Gastroesophageal sphincter (tissue), 4 donors: ENCODE results near the gene SEMA4G. TPM values are rescaled to one million over a fixed set of nuclear protein-coding genes. Genes with fewer than 3 reads are reported as not detected.

Experiments used
- ATAC-seq: fragments of 150-250 bp; one replicate; pipeline ENCODE4 v1.9.1; 2016; ENCODE audit warnings: mild to moderate bottlenecking, moderate library complexity
- H3K27ac ChIP-seq, 4 donors: fragments of 200-600 bp; sonication (generic) in 3 of 4; 1 replicate in 3 of 4; 2 replicates in 1 of 4; pipeline ENCODE4 v1.5.1; 2016 to 2019
- H3K27me3 ChIP-seq: fragments of 200-600 bp; sonication (generic); one replicate; pipeline ENCODE4 v1.5.1; 2019
- H3K36me3 ChIP-seq, 2 donors: fragments of 200-600 bp; sonication (generic); one replicate each; pipeline ENCODE4 v1.5.1; 2019; ENCODE audit warnings: control low read depth in 1 of 2
- H3K4me1 ChIP-seq, 3 donors: fragments of 200-600 bp; sonication (generic); 1 replicate in 2 of 3; 2 replicates in 1 of 3; pipeline ENCODE4 v1.5.1; 2016 to 2019; ENCODE audit warnings: control low read depth in 2 of 3
- H3K4me3 ChIP-seq, 2 donors: fragments of 200-600 bp; sonication (generic); one replicate each; pipeline ENCODE4 v1.5.1; 2019; ENCODE audit warnings: mild to moderate bottlenecking in 1 of 2, moderate library complexity in 1 of 2
- H3K9me3 ChIP-seq, 3 donors: fragments of 200-600 bp; sonication (generic); one replicate each; pipeline ENCODE4 v1.5.1; 2017 to 2019; ENCODE audit warnings: control low read depth in 2 of 3
- EP300 ChIP-seq: sonication (generic); formaldehyde crosslinking; IDR thresholded peaks from one replicate; pipeline ENCODE4 v1.6.1; 2017; ENCODE audit warnings: antibody characterized with exemption, mild to moderate bottlenecking
- POLR2A ChIP-seq, 2 donors: fragments of 450-650 bp; IDR thresholded peaks; one replicate each; pipeline ENCODE4 v1.6.1; 2017; ENCODE audit warnings: antibody characterized with exemption in 2 of 2, mild to moderate bottlenecking in 2 of 2, moderate library complexity in 1 of 2
- POLR2AphosphoS5 ChIP-seq: sonication (generic); formaldehyde crosslinking; IDR thresholded peaks from one replicate; pipeline ENCODE4 v1.6.1; 2017; ENCODE audit warnings: antibody characterized with exemption
- WGBS, 2 donors: methylation state at CpG; one replicate each; pipeline ENCODE4 v1.1.5; 2018; ENCODE audit warnings: low coverage in 1 of 2; 5-methylcytosine and 5-hydroxymethylcytosine counted together
- total RNA-seq, 4 donors: library from RNA; depleted of rRNA; stranded (reverse); fragments of >200 nt; gene quantifications; one replicate each; pipeline ENCODE4 v1.1.0, GENCODE V29; 2016
- TF ChIP-seq, protein P1 (sequence below), 4 experiments: fragments of 200-600 bp in 2 of 4; fragments of 450-650 bp in 2 of 4; sonication (generic) in 1 of 4; IDR thresholded peaks; one replicate each; pipeline ENCODE4 v1.5.1; 2017 to 2019; ENCODE audit warnings: antibody characterized with exemption in 4 of 4, mild to moderate bottlenecking in 2 of 4, moderate library complexity in 2 of 4

SEMA4G gene
- total RNA-seq, 4 donors from 2014 or later, result 1.9 to 2.7 (median 2.1) TPM

DNA sequence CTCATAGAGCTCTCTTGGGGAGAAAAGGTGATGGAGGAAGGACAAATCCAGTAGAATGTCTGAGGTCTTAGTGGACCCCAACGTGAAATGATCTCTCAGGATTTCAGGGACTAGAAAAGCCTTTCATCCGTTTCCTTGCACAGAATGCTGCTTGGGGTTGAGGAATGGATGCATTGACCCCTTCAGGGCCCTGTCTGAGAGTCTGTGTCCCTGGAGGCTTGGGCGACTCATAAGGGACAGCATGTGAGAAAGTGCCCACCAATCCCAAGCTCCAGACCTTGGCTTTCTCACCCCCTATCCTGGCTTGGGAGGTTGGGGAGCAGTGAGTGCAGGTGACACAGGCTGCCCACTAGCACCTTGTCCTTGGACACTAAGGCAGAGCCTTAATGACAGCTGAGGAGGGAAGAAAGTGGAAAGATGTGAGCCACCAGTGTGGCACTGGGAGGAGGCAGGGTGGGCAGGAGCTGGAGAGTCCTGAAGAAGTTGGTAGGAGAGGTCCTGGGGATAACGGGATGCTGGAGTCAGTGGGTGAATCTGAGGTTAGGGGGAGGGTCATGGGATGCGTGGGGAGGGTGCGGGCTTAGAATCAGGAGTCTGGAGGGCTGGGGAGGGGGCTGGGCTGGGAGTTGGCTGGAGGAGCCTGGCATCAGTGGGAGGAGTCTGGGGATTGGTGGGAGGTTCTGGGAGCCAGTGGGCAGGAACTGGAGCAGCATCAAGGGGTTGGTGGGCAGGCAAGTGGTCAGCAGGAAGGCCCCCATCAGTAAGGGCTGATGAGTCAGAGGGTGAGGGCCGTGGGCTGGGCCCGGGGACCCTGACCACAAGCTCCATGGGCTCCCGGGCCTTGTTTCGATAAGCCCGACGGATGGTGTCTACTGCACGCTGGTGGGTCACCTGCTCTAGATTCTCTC lies 38.9 kb downstream of the SEMA4G start:
- peak overlapping the region in 3 of 4 donors; percentile 65 to 71 (median 69) for H3K27ac ChIP-seq
- peaks cover 0 to 78% (median 21%) of the 10 kb centered on the region in 3 donors for H3K4me1 ChIP-seq
- H3K4me3 ChIP-seq, result no peak overlapping the region
- peaks cover 0 to 44% of the 10 kb centered on the region in 2 donors for H3K36me3 ChIP-seq
- TF ChIP-seq POLR2AphosphoS5, result peak; percentile 26
- TF ChIP-seq, protein P1, sequence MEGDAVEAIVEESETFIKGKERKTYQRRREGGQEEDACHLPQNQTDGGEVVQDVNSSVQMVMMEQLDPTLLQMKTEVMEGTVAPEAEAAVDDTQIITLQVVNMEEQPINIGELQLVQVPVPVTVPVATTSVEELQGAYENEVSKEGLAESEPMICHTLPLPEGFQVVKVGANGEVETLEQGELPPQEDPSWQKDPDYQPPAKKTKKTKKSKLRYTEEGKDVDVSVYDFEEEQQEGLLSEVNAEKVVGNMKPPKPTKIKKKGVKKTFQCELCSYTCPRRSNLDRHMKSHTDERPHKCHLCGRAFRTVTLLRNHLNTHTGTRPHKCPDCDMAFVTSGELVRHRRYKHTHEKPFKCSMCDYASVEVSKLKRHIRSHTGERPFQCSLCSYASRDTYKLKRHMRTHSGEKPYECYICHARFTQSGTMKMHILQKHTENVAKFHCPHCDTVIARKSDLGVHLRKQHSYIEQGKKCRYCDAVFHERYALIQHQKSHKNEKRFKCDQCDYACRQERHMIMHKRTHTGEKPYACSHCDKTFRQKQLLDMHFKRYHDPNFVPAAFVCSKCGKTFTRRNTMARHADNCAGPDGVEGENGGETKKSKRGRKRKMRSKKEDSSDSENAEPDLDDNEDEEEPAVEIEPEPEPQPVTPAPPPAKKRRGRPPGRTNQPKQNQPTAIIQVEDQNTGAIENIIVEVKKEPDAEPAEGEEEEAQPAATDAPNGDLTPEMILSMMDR (IDR thresholded peaks at IDR 0.05), result no peak
- no peak for TF ChIP-seq EP300
- TF ChIP-seq POLR2A (IDR thresholded peaks at IDR 0.05), result no peak
- H3K27me3 ChIP-seq, result no peaks in the 10 kb centered on the region
- WGBS, 2 donors, result 22 to 40% methylated on average over 4 to 8 of the region's 13 CpGs
- ATAC-seq, result no peak
- no peaks in the 10 kb centered on the region for H3K9me3 ChIP-seq

DNA sequence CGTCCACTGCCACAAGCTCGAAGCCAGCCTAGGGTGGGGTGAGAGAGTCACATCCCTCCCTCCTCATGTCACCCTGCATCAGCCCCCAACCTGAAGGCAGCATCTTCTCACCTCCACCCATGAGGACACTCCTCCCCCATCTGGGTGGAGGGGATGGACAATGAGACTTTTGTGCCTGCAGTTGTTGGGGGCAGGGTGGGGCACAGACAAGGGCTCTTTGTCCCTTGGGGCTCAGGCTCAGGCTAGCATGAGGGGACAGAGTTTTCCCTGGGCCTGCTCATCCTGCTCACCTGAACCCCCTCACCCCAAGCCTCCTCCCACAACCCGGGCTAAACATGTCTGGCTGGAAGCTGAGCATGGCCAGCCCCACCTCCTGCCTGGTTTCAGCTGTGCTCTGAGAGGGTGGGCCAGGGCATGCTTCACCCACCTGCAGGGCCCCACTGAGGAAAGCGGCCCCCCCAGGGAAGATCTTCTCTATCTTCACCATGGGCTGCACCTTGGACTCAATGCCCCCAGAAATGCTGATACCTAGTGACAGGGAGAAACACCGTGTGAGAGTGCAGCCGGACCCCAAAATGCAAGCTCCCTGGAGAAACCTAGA lies 39.6 kb downstream of the SEMA4G start:
- Histone ChIP-seq H3K4me3 (no peak overlapping the region), H3K4me1 (peaks cover 0 to 78% (median 26%) of the 10 kb centered on the region in 3 donors), H3K27ac (peak overlapping the region in 3 of 4 donors; percentile 65 to 71 (median 69)), H3K9me3 (no peaks in the 10 kb centered on the region), H3K36me3 (peaks cover 0 to 36% of the 10 kb centered on the region in 2 donors), H3K27me3 (no peaks in the 10 kb centered on the region)
- 63 to 67% methylated on average over 2 of the region's 6 CpGs for WGBS, 2 donors
- TF ChIP-seq, protein P1 (IDR thresholded peaks at IDR 0.05), result no peak
- TF ChIP-seq POLR2A (IDR thresholded peaks at IDR 0.05), result no peak
- no peak for ATAC-seq

DNA sequence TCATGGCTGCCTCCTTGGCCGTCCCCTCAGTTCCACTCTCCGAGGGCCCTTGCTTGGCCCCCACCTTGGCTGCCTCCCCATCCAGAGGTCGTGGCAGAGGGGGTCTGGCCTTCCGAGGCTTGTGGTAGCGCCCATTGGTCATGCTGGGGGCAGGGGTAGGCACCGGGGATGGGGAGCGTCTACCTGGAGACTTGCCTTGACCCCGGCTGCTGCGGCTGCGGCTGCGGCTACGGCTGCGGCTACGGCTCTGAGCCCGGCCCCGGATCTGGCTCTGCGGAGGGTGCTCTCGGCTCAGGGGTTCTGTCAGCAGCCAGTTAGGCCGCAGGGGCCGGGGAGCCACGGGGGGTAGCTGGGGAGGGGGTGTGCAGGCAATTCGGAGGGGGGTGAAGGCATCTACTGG lies 41.0 kb downstream of the SEMA4G start:
- no peak for TF ChIP-seq POLR2A (IDR thresholded peaks at IDR 0.05)
- no peak for TF ChIP-seq POLR2AphosphoS5
- TF ChIP-seq, protein P1 (IDR thresholded peaks at IDR 0.05), result no peak
- no peak for TF ChIP-seq EP300
- H3K36me3 ChIP-seq, result peaks cover 0 to 22% of the 10 kb centered on the region in 2 donors
- H3K4me1 ChIP-seq, result peaks cover 0 to 75% (median 29%) of the 10 kb centered on the region in 3 donors
- WGBS, 2 donors, result no CpG with 5 or more reads among the region's 22 CpGs
- H3K27me3 ChIP-seq, result no peaks in the 10 kb centered on the region
- no peak overlapping the region for H3K27ac ChIP-seq
- no peaks in the 10 kb centered on the region for H3K9me3 ChIP-seq
- no peak for ATAC-seq
- H3K4me3 ChIP-seq, result no peak overlapping the region

- Histone ChIP-seq H3K27ac (peak overlapping the region in 3 of 4 donors; percentile 52 to 66 (median 55)), H3K27me3 (peaks cover 13% of the 10 kb centered on the region), H3K9me3 (no peaks in the 10 kb centered on the region), H3K36me3 (peaks cover 0 to 8% of the 10 kb centered on the region in 2 donors), H3K4me3 (no peak overlapping the region), H3K4me1 (peaks cover 0 to 63% (median 29%) of the 10 kb centered on the region in 3 donors)
- ATAC-seq, result no peak
- TF ChIP-seq, protein P1 (IDR thresholded peaks at IDR 0.05), result peak in 1 of 4 experiments; percentile 23
- TF ChIP-seq EP300 (no peak), POLR2A (IDR thresholded peaks at IDR 0.05) (no peak)
- 63% methylated on average over 2 of the region's 22 CpGs; no CpG with 5 or more reads in 1 of the 2 donors for WGBS, 2 donors
These were observed 42.5 kb downstream of the SEMA4G start for GRCh38 chr10:101011517-101012423.
